ENCODE data around the gene TSKS. TPM values are rescaled to one million over a fixed set of nuclear protein-coding genes. Genes with fewer than 3 reads are reported as not detected.
"Not testable (repeated sequence)": the region's sequence is repeated elsewhere in the genome, so short reads cannot be mapped to it uniquely, and the experiment has no call there.

The TSKS gene
- total and polyA plus RNA-seq, 7 donors, result 0.18 to 0.27 (median 0.21) TPM; not detected in 3

DNA sequence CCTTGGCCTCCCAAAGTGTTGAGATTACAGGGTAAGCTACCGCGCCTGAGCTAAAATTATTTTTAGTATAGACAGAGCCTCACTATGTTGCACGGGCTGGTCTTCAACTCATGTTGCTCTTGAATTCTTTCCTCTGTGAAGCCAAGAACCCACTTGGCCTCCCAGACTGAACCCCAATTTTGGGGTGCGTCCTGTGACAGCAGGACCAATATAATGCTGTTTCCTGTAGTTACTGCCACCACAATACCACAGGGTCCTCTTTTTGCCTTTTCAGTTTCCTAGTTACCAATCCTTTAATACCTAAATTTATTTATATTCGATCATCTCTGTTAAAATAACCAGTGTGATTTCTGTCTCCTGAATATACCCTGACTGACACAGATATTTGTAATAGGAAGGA, 32.9 kb downstream of the TSKS start:
- H3K36me3 ChIP-seq (ENCODE audit: insufficient read depth in 1 of 2, low read depth in 1 of 2), result no peaks in the 10 kb centered on the region
- DNase-seq (no peak), ATAC-seq (no peak)
- H3K27ac ChIP-seq, result no peak overlapping the region
- no peaks in the 10 kb centered on the region for H3K4me1 ChIP-seq
- WGBS, 3 donors, result 85 to 89% (median 86%) methylated on average over 5 of the region's 5 CpGs
- TF ChIP-seq, protein P1, sequence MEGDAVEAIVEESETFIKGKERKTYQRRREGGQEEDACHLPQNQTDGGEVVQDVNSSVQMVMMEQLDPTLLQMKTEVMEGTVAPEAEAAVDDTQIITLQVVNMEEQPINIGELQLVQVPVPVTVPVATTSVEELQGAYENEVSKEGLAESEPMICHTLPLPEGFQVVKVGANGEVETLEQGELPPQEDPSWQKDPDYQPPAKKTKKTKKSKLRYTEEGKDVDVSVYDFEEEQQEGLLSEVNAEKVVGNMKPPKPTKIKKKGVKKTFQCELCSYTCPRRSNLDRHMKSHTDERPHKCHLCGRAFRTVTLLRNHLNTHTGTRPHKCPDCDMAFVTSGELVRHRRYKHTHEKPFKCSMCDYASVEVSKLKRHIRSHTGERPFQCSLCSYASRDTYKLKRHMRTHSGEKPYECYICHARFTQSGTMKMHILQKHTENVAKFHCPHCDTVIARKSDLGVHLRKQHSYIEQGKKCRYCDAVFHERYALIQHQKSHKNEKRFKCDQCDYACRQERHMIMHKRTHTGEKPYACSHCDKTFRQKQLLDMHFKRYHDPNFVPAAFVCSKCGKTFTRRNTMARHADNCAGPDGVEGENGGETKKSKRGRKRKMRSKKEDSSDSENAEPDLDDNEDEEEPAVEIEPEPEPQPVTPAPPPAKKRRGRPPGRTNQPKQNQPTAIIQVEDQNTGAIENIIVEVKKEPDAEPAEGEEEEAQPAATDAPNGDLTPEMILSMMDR (IDR thresholded peaks at IDR 0.05), result no peak
- H3K27me3 ChIP-seq (ENCODE audit: insufficient read depth in 3 of 3, low read length in 2 of 3), result no peaks in the 10 kb centered on the region
- intact Hi-C loops (cut with DNase I), result no loop called here
- no peak overlapping the region for H3K4me3 ChIP-seq
- no peaks in the 10 kb centered on the region for H3K9me3 ChIP-seq

DNA sequence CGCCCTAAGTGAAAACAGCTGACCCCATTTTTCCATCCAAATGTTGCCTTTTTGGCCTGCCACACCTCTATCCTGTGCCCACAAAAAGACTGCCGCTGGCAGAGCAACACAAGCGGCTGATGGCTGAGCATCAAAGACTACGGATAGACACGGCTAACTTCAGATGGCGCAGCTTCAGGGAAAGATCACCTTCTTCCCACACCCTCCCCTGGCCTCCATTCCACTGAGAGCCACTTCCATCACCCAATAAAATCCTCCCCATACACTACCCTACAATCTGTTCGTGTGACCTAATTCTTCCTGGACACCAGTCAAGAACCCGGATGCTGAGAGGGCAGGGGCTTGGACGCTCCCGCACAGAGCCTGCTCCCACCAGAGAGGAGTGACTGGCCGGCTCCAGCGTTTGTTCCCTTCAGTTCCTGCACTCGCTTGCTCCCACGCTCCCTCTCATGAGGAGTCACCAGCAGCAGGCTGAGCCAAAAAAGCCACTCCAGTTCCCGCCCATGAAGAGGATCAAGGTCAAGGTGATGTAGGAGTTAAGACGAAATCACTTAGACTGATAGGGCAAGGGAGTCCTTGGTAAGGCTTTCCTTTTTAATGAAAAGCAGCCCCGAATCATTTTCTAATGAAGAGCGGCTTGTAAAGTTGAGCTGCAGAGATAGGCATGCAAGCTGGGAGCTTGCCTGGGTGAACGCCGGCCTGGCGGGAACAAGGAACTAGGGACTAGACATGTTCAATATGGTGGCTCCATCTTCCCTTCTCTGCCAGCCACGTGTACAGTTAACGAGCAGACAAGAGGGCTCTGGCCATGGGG, 35.7 kb downstream of the TSKS start:
- TF ChIP-seq, protein P1 (IDR thresholded peaks at IDR 0.05), result no peak
- H3K27me3 ChIP-seq (ENCODE audit: insufficient read depth in 3 of 3, low read length in 2 of 3), result no peaks in the 10 kb centered on the region
- no peaks in the 10 kb centered on the region for H3K9me3 ChIP-seq
- intact Hi-C loops (cut with DNase I), result no loop called here
- H3K36me3 ChIP-seq (ENCODE audit: insufficient read depth in 1 of 2, low read depth in 1 of 2), result no peaks in the 10 kb centered on the region
- H3K4me3 ChIP-seq, result no peak overlapping the region
- DNase-seq (peak in 1 of 2 donors; percentile 44), ATAC-seq (peak in 2 of 4 donors; percentile 21 to 76)
- no peaks in the 10 kb centered on the region for H3K4me1 ChIP-seq
- WGBS, 3 donors, result 24 to 40% (median 27%) methylated on average over 23 of the region's 23 CpGs
- H3K27ac ChIP-seq, result no peak overlapping the region

DNA sequence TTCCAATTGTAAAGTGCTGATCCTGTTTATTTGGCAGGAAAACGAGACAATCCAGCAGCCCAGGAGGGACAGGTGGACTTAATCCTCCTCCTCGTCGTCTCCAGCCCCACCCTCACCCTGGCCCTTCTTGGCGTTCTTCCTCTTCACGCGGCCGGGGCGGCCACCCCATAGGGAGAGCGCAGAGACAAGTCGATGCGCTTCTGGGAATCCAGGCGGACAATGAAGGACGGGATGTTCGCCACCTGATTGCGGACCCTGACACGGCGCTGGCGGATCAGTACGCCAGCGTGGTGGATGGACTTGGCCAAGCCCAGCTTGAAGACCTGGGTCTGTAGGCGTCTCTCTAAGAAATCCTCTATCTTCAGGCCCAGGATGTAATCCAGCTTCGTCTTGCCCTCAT, 43.7 kb downstream of the TSKS start:
- not testable (repeated sequence) for H3K9me3 ChIP-seq; H3K4me3 ChIP-seq; H3K27me3 ChIP-seq (ENCODE audit: insufficient read depth in 3 of 3, low read length in 2 of 3); H3K4me1 ChIP-seq; H3K36me3 ChIP-seq (ENCODE audit: insufficient read depth in 1 of 2, low read depth in 1 of 2); ATAC-seq; DNase-seq; H3K27ac ChIP-seq
- WGBS, 3 donors, result 67 to 74% (median 72%) methylated on average over 22 of the region's 22 CpGs
- intact Hi-C loops (cut with DNase I), result loop anchor here in 1 of 2 donors (10.0 kb wide), 1 partner anchor 85 kb away; no protein-coding TSS in a partner anchor

DNA sequence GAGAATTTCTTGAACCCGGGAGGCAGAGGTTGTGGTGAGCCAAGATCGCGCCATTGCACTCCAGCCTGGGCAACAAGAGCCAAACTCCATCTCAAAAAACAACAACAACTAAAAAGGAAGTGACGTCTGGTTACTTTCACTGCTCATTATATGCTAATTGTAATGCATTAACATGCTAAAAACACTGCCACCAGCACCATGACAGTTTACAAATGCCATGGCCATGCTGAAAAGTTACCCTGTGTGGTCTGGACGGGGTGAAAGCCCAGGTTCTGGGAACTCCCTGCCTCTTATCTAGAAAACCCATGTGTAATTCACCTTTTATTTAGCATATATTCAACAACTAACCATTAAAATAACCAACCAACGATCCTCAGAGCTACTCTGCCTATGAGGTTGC, 44.1 kb downstream of the TSKS start:
- no peaks in the 10 kb centered on the region for H3K4me1 ChIP-seq
- DNase-seq, result no peak
- TF ChIP-seq, protein P1 (IDR thresholded peaks at IDR 0.05), result no peak
- no peaks in the 10 kb centered on the region for H3K27me3 ChIP-seq (ENCODE audit: insufficient read depth in 3 of 3, low read length in 2 of 3)
- no peaks in the 10 kb centered on the region for H3K9me3 ChIP-seq
- H3K27ac ChIP-seq, result no peak overlapping the region
- intact Hi-C loops (cut with DNase I), result loop anchor here in 1 of 2 donors (10.0 kb wide), 1 partner anchor 86 kb away; no protein-coding TSS in a partner anchor
- H3K4me3 ChIP-seq, result no peak overlapping the region
- 71 to 82% (median 76%) methylated on average over 6 of the region's 6 CpGs for WGBS, 3 donors
- ATAC-seq, result no peak
- no peaks in the 10 kb centered on the region for H3K36me3 ChIP-seq (ENCODE audit: insufficient read depth in 1 of 2, low read depth in 1 of 2)

DNA sequence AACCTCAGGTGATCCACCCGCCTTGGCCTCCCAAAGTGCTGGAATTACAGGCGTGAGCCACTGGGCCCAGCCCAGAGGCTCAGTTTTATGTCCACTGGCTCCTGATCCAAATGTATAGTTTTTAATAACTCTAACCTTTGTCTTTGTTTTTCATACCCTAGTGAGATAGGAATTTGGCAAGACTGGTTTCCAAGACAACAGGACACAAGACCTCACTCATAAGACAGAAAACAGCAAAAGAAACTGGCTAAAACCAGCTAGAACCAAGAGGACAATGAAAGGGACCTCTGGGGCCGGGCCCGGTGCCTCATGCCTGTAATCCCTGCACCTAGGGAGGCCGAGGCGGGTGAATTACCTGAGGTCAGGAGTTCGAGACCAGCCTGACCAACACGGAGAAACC, 44.6 kb downstream of the TSKS start:
- no peak for DNase-seq
- Histone ChIP-seq H3K4me1 (no peaks in the 10 kb centered on the region), H3K27me3 (ENCODE audit: insufficient read depth in 3 of 3, low read length in 2 of 3) (no peaks in the 10 kb centered on the region), H3K9me3 (no peaks in the 10 kb centered on the region), H3K4me3 (peak overlapping the region; percentile 66), H3K27ac (no peak overlapping the region), H3K36me3 (ENCODE audit: insufficient read depth in 1 of 2, low read depth in 1 of 2) (no peaks in the 10 kb centered on the region)
- 91 to 94% (median 92%) methylated on average over 8 of the region's 8 CpGs for WGBS, 3 donors
- TF ChIP-seq, protein P1 (IDR thresholded peaks at IDR 0.05), result no peak
- no peak for ATAC-seq
- intact Hi-C loops (cut with DNase I), result loop anchor here in 1 of 2 donors (10.0 kb wide), 1 partner anchor 86 kb away; no protein-coding TSS in a partner anchor

Data from psoas muscle (tissue), 8 donors.